Neural progenitor cell (in vitro differentiated cells): Measurements from ENCODE around the gene NPEPL1. TPM values are rescaled to one million over a fixed set of nuclear protein-coding genes. Genes with fewer than 3 reads are reported as not detected.

Experiments used
- DNase-seq: peaks from one replicate; pipeline ENCODE4 v3.0.0-alpha.2; 2016; ENCODE audit warnings: low spot score
- H2AFZ ChIP-seq: fragments of 200-600 bp; sonication (generic); replicated peaks from 2 replicates; pipeline ENCODE4 v1.6.1; 2016; ENCODE audit warnings: antibody characterized with exemption
- H3F3A ChIP-seq: fragments of 200-600 bp; sonication (generic); 2 replicates; pipeline ENCODE4 v1.6.1; 2016; ENCODE audit warnings: antibody characterized with exemption, low read depth
- H3K27ac ChIP-seq: fragments of 200-600 bp; sonication (generic); 2 replicates; pipeline ENCODE4 v1.5.1; 2016; ENCODE audit warnings: mild to moderate bottlenecking
- H3K27me3 ChIP-seq: fragments of 200-600 bp; sonication (generic); 2 replicates; pipeline ENCODE4 v1.6.1; 2016; ENCODE audit warnings: mild to moderate bottlenecking, moderate library complexity
- H3K36me3 ChIP-seq: fragments of 200-600 bp; sonication (generic); 2 replicates; pipeline ENCODE4 v1.5.1; 2016
- H3K4me1 ChIP-seq: fragments of 200-600 bp; sonication (generic); 2 replicates; pipeline ENCODE4 v1.6.1; 2016; ENCODE audit warnings: mixed run types
- H3K4me2 ChIP-seq: fragments of 200-600 bp; sonication (generic); 2 replicates; pipeline ENCODE4 v1.6.1; 2016
- H3K4me3 ChIP-seq: fragments of 200-600 bp; sonication (generic); 2 replicates; pipeline ENCODE4 v1.5.1; 2016
- H3K79me2 ChIP-seq: fragments of 200-600 bp; sonication (generic); 2 replicates; pipeline ENCODE4 v1.6.1; 2016; ENCODE audit warnings: low read depth
- H3K9ac ChIP-seq: fragments of 200-600 bp; sonication (generic); 2 replicates; pipeline ENCODE4 v1.6.1; 2016
- H3K9me3 ChIP-seq: fragments of 200-600 bp; sonication (generic); 2 replicates; pipeline ENCODE4 v1.5.1; 2016; ENCODE audit warnings: low read depth
- H4K20me1 ChIP-seq: fragments of 200-600 bp; sonication (generic); 2 replicates; pipeline ENCODE4 v1.6.1; 2016; ENCODE audit warnings: low read depth
- H3K27ac Mint-ChIP-seq: 3 replicates; pipeline ENCODE4 v1.8.0; 2021; ENCODE audit warnings: mixed read lengths
- H3K27me3 Mint-ChIP-seq: 2 replicates; pipeline ENCODE4 v1.8.0; 2022; ENCODE audit warnings: low read depth, mild to moderate bottlenecking, inconsistent platforms, moderate library complexity, mixed read lengths; ENCODE audit not compliant: insufficient read depth
- H3K36me3 Mint-ChIP-seq: 3 replicates; pipeline ENCODE4 v1.8.0; 2021; ENCODE audit warnings: mixed read lengths
- H3K4me1 Mint-ChIP-seq: 3 replicates; pipeline ENCODE4 v1.8.0; 2021; ENCODE audit warnings: mixed read lengths
- H3K4me3 Mint-ChIP-seq: 3 replicates; pipeline ENCODE4 v1.8.0; 2021; ENCODE audit warnings: mild to moderate bottlenecking, moderate library complexity, mixed read lengths
- H3K9me3 Mint-ChIP-seq: 3 replicates; pipeline ENCODE4 v1.8.0; 2020; ENCODE audit warnings: mixed read lengths
- CTCF ChIP-seq: fragments of 200-600 bp; sonication (generic); IDR thresholded peaks from 2 replicates; pipeline ENCODE4 v1.5.1; 2017; ENCODE audit warnings: antibody characterized with exemption, mild to moderate bottlenecking
- EZH2 ChIP-seq: fragments of 200-600 bp; sonication (generic); IDR thresholded peaks from 2 replicates; pipeline ENCODE4 v1.6.1; 2017; ENCODE audit warnings: antibody characterized with exemption, mild to moderate bottlenecking, moderate library complexity
- EZH2phosphoT487 ChIP-seq: fragments of 200-600 bp; sonication (generic); IDR thresholded peaks from 2 replicates; pipeline ENCODE4 v1.6.1; 2017; ENCODE audit warnings: antibody characterized with exemption
- total RNA-seq: library from RNA; depleted of rRNA; stranded (reverse); fragments of >200 nt; gene quantifications from 2 replicates; pipeline ENCODE4 v1.2.3, GENCODE V29; 2015; ENCODE audit warnings: low replicate concordance

The NPEPL1 gene
- total RNA-seq, 1 donor from 2014 or later, result 10.9 TPM

- peaks cover 19% of the 10 kb centered on the region for H3K36me3 Mint-ChIP-seq
- peaks cover 2% of the 10 kb centered on the region for H3K4me1 Mint-ChIP-seq
- Histone ChIP-seq H3K4me1 (no peaks in the 10 kb centered on the region), H2AFZ (no peak overlapping the region), H3K9me3 (no peaks in the 10 kb centered on the region), H3K4me3 (no peak overlapping the region), H3K36me3 (no peaks in the 10 kb centered on the region), H3K4me2 (no peak overlapping the region), H3K9ac (no peak overlapping the region), H3F3A (no peaks in the 10 kb centered on the region), H3K27me3 (no peaks in the 10 kb centered on the region), H3K27ac (no peak overlapping the region), H4K20me1 (no peaks in the 10 kb centered on the region), H3K79me2 (no peaks in the 10 kb centered on the region)
- no peak overlapping the region for H3K4me3 Mint-ChIP-seq
- H3K9me3 Mint-ChIP-seq, result no peaks in the 10 kb centered on the region
- H3K27me3 Mint-ChIP-seq, result peaks cover 2% of the 10 kb centered on the region
- H3K27ac Mint-ChIP-seq, result no peak overlapping the region
- no peak for TF ChIP-seq EZH2
- TF ChIP-seq EZH2phosphoT487, result no peak
- TF ChIP-seq CTCF, result no peak
- no peak for DNase-seq
Measured at GRCh38 chr20:58698741-58699622, 6.4 kb downstream of the NPEPL1 start.

GRCh38 chr20:58699623-58700107 lies 7.1 kb downstream of the NPEPL1 start:
- Histone ChIP-seq H3K4me1 (no peaks in the 10 kb centered on the region), H3K9me3 (no peaks in the 10 kb centered on the region), H2AFZ (no peak overlapping the region), H3K27ac (no peak overlapping the region), H3K9ac (no peak overlapping the region), H3K4me3 (no peak overlapping the region), H3K4me2 (no peak overlapping the region), H3K36me3 (peaks cover 6% of the 10 kb centered on the region), H3K27me3 (no peaks in the 10 kb centered on the region), H4K20me1 (no peaks in the 10 kb centered on the region), H3K79me2 (no peaks in the 10 kb centered on the region), H3F3A (no peaks in the 10 kb centered on the region)
- Mint-ChIP-seq H3K27ac (no peak overlapping the region), H3K4me3 (no peak overlapping the region), H3K4me1 (peaks cover 2% of the 10 kb centered on the region), H3K36me3 (peaks cover 21% of the 10 kb centered on the region), H3K27me3 (peaks cover 2% of the 10 kb centered on the region), H3K9me3 (no peaks in the 10 kb centered on the region)
- no peak for DNase-seq
- TF ChIP-seq CTCF (no peak), EZH2 (no peak), EZH2phosphoT487 (no peak)

GRCh38 chr20:58700121-58700821 lies 7.7 kb downstream of the NPEPL1 start:
- no peak for TF ChIP-seq EZH2phosphoT487
- TF ChIP-seq EZH2, result no peak
- Histone ChIP-seq H2AFZ (no peak overlapping the region), H3K4me1 (no peaks in the 10 kb centered on the region), H3K27me3 (no peaks in the 10 kb centered on the region), H3F3A (no peaks in the 10 kb centered on the region), H3K36me3 (peaks cover 11% of the 10 kb centered on the region), H3K27ac (no peak overlapping the region), H3K9ac (no peak overlapping the region), H3K9me3 (no peaks in the 10 kb centered on the region), H3K79me2 (no peaks in the 10 kb centered on the region), H3K4me3 (no peak overlapping the region), H3K4me2 (no peak overlapping the region), H4K20me1 (no peaks in the 10 kb centered on the region)
- no peak for DNase-seq
- Mint-ChIP-seq H3K4me1 (peaks cover 2% of the 10 kb centered on the region), H3K36me3 (peaks cover 23% of the 10 kb centered on the region), H3K27me3 (peaks cover 2% of the 10 kb centered on the region), H3K4me3 (no peak overlapping the region), H3K9me3 (no peaks in the 10 kb centered on the region), H3K27ac (peak overlapping the region; percentile 80)
